Glutamatergic neuron (in vitro differentiated cells): Measurements from ENCODE around the gene CAMTA1. TPM values are rescaled to one million over a fixed set of nuclear protein-coding genes. Genes with fewer than 3 reads are reported as not detected.
A peak's percentile ranks its signal among the peaks of the same experiment; 100 is the strongest.

Experiments used
- DNase-seq: peaks from one replicate; pipeline ENCODE4 v3.0.0; 2022
- H3K27ac Mint-ChIP-seq: one replicate; pipeline ENCODE4 v1.8.0; 2020; ENCODE audit warnings: mild to moderate bottlenecking, mixed read lengths, inconsistent platforms; ENCODE audit not compliant: unreplicated experiment
- H3K27me3 Mint-ChIP-seq: one replicate; pipeline ENCODE4 v1.8.0; 2020; ENCODE audit warnings: mild to moderate bottlenecking, moderate library complexity, mixed read lengths, inconsistent platforms; ENCODE audit not compliant: unreplicated experiment
- H3K36me3 Mint-ChIP-seq: one replicate; pipeline ENCODE4 v1.8.0; 2020; ENCODE audit warnings: mild to moderate bottlenecking, mixed read lengths, inconsistent platforms; ENCODE audit not compliant: unreplicated experiment
- H3K4me1 Mint-ChIP-seq: one replicate; pipeline ENCODE4 v1.8.0; 2020; ENCODE audit warnings: mild to moderate bottlenecking, low read depth, mixed read lengths, inconsistent platforms; ENCODE audit not compliant: unreplicated experiment
- H3K4me3 Mint-ChIP-seq: one replicate; pipeline ENCODE4 v1.8.0; 2020; ENCODE audit warnings: mild to moderate bottlenecking, mixed read lengths, inconsistent platforms; ENCODE audit not compliant: unreplicated experiment
- H3K9me3 Mint-ChIP-seq: one replicate; pipeline ENCODE4 v1.8.0; 2020; ENCODE audit warnings: mild to moderate bottlenecking, moderate library complexity, mixed read lengths, inconsistent platforms; ENCODE audit not compliant: unreplicated experiment
- total RNA-seq: library from RNA; stranded (reverse); fragmentation: NEBNext Ultra II Directional; extraction: Animal tissue kit (Norgen Biotek cat#: 25700); gene quantifications from one replicate; pipeline ENCODE4 v1.2.1, GENCODE V29; 2021; ENCODE audit not compliant: unreplicated experiment
- TF ChIP-seq, protein P1 (sequence below): fragments of 200-600 bp; sonication (generic); IDR thresholded peaks from one replicate; pipeline ENCODE4 v1.5.0; 2021; ENCODE audit not compliant: partially characterized antibody, unreplicated experiment

The CAMTA1 gene
- total RNA-seq, 1 donor from 2014 or later, result 77.2 TPM

- H3K27ac Mint-ChIP-seq, result no peak overlapping the region
- H3K4me3 Mint-ChIP-seq, result no peak overlapping the region
- peaks cover 10% of the 10 kb centered on the region for H3K4me1 Mint-ChIP-seq
- no peak for DNase-seq
- TF ChIP-seq, protein P1, sequence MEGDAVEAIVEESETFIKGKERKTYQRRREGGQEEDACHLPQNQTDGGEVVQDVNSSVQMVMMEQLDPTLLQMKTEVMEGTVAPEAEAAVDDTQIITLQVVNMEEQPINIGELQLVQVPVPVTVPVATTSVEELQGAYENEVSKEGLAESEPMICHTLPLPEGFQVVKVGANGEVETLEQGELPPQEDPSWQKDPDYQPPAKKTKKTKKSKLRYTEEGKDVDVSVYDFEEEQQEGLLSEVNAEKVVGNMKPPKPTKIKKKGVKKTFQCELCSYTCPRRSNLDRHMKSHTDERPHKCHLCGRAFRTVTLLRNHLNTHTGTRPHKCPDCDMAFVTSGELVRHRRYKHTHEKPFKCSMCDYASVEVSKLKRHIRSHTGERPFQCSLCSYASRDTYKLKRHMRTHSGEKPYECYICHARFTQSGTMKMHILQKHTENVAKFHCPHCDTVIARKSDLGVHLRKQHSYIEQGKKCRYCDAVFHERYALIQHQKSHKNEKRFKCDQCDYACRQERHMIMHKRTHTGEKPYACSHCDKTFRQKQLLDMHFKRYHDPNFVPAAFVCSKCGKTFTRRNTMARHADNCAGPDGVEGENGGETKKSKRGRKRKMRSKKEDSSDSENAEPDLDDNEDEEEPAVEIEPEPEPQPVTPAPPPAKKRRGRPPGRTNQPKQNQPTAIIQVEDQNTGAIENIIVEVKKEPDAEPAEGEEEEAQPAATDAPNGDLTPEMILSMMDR, result no peak
- H3K27me3 Mint-ChIP-seq, result peaks cover 11% of the 10 kb centered on the region
- peaks cover 6% of the 10 kb centered on the region for H3K36me3 Mint-ChIP-seq
- H3K9me3 Mint-ChIP-seq, result peaks cover 8% of the 10 kb centered on the region
Measured at GRCh38 chr1:7519181-7519860, 734.1 kb downstream of the CAMTA1 start.

DNA sequence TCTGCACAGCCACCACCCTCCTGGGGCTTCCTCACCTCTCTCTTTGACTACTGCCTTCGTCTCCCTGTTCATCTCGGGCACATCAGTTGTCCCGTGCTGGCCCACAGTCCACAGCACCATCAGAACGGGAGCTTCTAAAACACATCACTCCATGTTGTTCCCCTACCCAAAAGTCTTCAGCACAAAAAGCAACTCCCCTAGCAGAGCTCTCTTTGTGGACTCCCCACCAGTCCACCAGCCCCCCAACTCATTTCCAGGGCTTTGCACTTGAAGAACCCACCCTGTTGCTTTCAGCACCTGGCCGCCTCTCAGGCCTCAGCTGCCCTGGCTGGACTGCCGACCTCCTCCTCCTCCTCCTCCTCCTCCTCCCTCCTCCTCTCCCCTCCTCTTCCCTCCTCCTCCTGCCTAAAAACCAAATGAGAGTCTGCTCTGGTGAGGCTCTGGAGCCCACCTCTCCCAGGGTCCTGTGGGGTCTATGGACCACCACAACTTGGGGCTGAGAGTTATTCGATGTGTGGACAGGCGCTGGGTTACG lies 734.7 kb downstream of the CAMTA1 start:
- peaks cover 14% of the 10 kb centered on the region for H3K27me3 Mint-ChIP-seq
- H3K27ac Mint-ChIP-seq, result no peak overlapping the region
- peak; percentile 8 for DNase-seq
- TF ChIP-seq, protein P1, result no peak
- peaks cover 6% of the 10 kb centered on the region for H3K36me3 Mint-ChIP-seq
- H3K4me3 Mint-ChIP-seq, result no peak overlapping the region
- peaks cover 10% of the 10 kb centered on the region for H3K4me1 Mint-ChIP-seq
- peaks cover 8% of the 10 kb centered on the region for H3K9me3 Mint-ChIP-seq

- Mint-ChIP-seq H3K36me3 (peaks cover 6% of the 10 kb centered on the region), H3K9me3 (peaks cover 8% of the 10 kb centered on the region), H3K27ac (peak overlapping the region; percentile 49), H3K4me1 (peaks cover 10% of the 10 kb centered on the region), H3K27me3 (peaks cover 14% of the 10 kb centered on the region), H3K4me3 (peak overlapping the region; percentile 8)
- peak; percentile 0 for DNase-seq
- TF ChIP-seq, protein P1, result no peak
Measured at GRCh38 chr1:7520496-7520895, 735.2 kb downstream of the CAMTA1 start.

DNA sequence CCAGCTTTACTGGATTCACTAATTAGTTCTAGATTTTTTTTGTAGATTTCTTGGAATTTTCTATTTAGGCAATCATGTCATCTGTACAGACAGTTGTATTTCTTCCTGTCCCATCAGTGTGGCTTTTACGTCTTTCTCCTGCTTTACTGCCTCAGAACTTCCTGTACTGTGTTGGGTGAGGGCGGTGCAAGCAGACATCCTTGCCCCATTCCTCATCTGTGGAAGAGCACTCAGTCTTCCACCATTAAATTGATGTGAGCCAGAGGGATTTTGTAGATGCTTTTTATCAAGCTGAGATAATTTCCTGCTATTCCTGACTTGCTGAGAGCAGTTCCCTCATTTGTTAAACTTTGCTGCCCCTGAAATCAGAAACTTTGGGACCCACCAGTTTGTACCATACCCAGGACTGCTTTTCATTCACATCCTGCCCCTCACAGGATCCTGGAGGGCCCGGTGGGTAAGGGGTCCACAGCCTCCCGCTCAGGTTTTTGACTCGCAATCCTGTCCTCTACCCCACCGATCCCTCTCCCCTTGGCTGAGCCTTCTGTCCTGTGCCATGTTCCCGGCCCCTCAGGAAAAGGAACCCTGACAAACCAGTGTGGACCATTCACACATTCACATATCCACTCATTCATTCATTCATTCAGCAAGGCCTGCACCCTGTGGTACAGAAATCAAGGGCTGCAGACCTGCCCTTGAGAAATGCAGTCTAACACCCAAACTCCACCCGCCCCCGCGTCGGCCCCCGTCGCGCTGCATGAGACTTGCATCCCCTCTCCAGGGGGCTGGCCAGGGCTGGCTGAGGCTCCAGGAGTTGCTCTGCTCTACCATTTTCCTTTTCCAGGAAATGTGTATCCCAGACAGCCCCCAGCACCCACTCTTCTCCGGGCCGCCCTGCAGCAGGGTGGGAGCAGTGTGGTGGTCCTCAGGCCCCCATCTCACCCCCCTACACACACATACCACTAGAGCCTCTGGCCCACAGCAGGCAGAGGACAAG lies 739.4 kb downstream of the CAMTA1 start:
- peak; percentile 3 for DNase-seq

More for the DNA sequence above, 739.4 kb downstream of the CAMTA1 start:
- Mint-ChIP-seq H3K4me3 (peak overlapping the region; percentile 9), H3K36me3 (peaks cover 6% of the 10 kb centered on the region), H3K4me1 (peaks cover 1% of the 10 kb centered on the region), H3K9me3 (peaks cover 10% of the 10 kb centered on the region), H3K27ac (no peak overlapping the region), H3K27me3 (peaks cover 16% of the 10 kb centered on the region)
- TF ChIP-seq, protein P1, result no peak
